ENCODE results near the gene COL27A1.

The COL27A1 gene

DNA sequence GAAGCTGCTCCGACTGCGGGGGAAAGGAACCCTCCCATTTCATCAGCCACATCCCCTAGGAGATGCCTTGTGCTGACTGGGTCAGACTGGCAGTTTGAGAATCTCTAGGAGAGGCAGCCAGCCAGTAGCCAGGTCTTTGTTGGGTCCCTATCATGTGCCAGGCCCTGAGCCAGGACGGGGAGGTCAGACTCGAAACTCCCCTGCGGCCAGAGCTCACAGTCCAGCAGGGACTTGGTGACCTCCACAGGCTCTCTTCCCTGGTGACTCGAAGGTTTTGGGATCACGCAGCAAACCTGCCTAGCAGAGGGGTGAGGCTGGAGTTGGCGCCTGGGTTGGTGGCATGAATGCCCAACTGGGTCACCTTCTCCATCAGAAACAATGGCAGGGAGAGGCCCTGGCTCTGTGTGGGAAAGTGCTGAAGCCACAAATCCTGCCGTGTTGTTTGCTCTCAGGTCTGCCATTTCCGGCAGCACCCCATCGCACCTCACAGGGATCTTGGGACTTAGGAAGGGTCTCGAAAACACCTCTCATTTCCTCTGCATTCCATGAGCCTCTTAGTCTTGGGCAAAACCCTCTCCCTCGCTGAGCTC, 153.1 kb downstream of the COL27A1 start:
- no peaks in the 10 kb centered on the region for H3K27me3 ChIP-seq (ENCODE audit: control insufficient read depth, insufficient read depth, low read length)
- H3K9me3 ChIP-seq (ENCODE audit: control insufficient read depth, low read length) = no peaks in the 10 kb centered on the region
- no peaks in the 10 kb centered on the region for H3K4me1 ChIP-seq
- no peak overlapping the region for H3K9ac ChIP-seq
- H2AFZ ChIP-seq = no peak overlapping the region
- H3K27ac ChIP-seq = no peak overlapping the region
- H3K79me2 ChIP-seq = no peaks in the 10 kb centered on the region
- no peak overlapping the region for H3K4me3 ChIP-seq (ENCODE audit: low read depth, low read length)
- H3K4me2 ChIP-seq (ENCODE audit: low read length) = no peak overlapping the region
- TF ChIP-seq, protein P1, sequence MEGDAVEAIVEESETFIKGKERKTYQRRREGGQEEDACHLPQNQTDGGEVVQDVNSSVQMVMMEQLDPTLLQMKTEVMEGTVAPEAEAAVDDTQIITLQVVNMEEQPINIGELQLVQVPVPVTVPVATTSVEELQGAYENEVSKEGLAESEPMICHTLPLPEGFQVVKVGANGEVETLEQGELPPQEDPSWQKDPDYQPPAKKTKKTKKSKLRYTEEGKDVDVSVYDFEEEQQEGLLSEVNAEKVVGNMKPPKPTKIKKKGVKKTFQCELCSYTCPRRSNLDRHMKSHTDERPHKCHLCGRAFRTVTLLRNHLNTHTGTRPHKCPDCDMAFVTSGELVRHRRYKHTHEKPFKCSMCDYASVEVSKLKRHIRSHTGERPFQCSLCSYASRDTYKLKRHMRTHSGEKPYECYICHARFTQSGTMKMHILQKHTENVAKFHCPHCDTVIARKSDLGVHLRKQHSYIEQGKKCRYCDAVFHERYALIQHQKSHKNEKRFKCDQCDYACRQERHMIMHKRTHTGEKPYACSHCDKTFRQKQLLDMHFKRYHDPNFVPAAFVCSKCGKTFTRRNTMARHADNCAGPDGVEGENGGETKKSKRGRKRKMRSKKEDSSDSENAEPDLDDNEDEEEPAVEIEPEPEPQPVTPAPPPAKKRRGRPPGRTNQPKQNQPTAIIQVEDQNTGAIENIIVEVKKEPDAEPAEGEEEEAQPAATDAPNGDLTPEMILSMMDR (IDR thresholded peaks at IDR 0.05) = no peak
- no peaks in the 10 kb centered on the region for H3K36me3 ChIP-seq (ENCODE audit: control insufficient read depth, insufficient read depth, low read length)

DNA sequence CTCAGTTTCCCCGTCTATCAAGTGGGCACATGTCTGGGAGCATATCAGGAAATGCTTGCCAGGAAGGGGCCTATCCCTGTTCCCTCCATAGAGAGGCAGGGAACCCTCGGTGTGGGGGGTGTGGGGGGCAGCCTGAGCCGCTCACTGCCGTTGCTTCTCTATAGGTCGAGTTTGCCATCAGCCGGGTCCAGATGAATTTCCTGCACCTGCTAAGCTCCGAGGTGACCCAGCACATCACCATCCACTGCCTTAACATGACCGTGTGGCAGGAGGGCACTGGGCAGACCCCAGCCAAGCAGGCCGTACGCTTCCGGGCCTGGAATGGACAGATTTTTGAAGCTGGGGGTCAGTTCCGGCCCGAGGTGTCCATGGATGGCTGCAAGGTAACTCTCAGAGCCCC, 153.8 kb downstream of the COL27A1 start:
- Histone ChIP-seq H2AFZ (no peak overlapping the region), H3K27ac (no peak overlapping the region), H3K9me3 (ENCODE audit: control insufficient read depth, low read length) (no peaks in the 10 kb centered on the region), H3K4me3 (ENCODE audit: low read depth, low read length) (no peak overlapping the region), H3K79me2 (no peaks in the 10 kb centered on the region), H3K4me1 (no peaks in the 10 kb centered on the region), H3K4me2 (ENCODE audit: low read length) (no peak overlapping the region), H3K9ac (no peak overlapping the region), H3K36me3 (ENCODE audit: control insufficient read depth, insufficient read depth, low read length) (no peaks in the 10 kb centered on the region), H3K27me3 (ENCODE audit: control insufficient read depth, insufficient read depth, low read length) (no peaks in the 10 kb centered on the region)
- TF ChIP-seq, protein P1 (IDR thresholded peaks at IDR 0.05) = no peak

DNA sequence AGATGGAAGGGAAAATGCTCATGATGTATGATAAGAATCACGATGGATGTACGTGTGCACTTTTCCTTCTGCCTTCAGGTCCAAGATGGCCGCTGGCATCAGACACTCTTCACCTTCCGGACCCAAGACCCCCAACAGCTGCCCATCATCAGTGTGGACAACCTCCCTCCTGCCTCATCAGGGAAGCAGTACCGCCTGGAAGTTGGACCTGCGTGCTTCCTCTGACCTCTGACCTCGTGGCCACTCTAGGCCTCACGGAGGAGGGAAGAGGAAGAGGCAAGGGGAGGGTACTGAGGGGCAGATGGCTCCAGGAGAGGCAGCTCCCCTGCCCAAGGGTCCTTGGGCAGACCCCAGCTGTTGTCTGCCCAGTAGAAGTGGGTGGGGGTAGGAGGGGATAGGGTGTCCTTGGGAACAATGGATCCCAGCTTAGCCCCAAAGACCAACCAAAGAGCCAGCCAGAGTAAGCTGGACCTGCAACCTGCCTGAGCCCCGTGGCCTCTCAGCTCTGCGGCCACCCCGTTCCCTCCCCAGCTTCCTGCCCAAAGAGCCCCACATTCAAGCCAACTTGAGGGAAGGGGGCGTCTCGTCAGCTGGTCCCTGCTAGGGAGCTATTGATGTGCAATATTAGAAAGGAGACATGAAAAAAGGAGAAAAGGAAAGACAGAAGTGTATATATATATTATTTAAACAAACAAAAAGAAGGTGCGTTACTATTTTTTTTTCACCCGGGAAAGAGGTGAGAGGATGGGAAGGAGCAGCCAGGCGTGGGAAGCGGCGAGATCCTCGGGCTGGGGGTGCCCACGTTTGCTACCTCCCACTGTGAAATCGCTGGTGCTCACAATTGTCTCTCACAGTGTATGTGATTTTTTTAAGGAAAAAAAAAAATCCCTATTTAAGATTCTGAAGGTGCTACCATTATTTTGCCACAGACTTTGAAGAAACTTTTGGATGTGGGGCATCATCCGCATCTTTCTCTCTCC, 155.4 kb downstream of the COL27A1 start:
- Histone ChIP-seq H3K27me3 (ENCODE audit: control insufficient read depth, insufficient read depth, low read length) (no peaks in the 10 kb centered on the region), H3K79me2 (no peaks in the 10 kb centered on the region), H3K36me3 (ENCODE audit: control insufficient read depth, insufficient read depth, low read length) (no peaks in the 10 kb centered on the region), H3K4me2 (ENCODE audit: low read length) (no peak overlapping the region), H2AFZ (no peak overlapping the region), H3K9me3 (ENCODE audit: control insufficient read depth, low read length) (no peaks in the 10 kb centered on the region), H3K4me1 (no peaks in the 10 kb centered on the region), H3K27ac (no peak overlapping the region), H3K4me3 (ENCODE audit: low read depth, low read length) (no peak overlapping the region), H3K9ac (no peak overlapping the region)
- TF ChIP-seq, protein P1 (IDR thresholded peaks at IDR 0.05) = no peak

DNA sequence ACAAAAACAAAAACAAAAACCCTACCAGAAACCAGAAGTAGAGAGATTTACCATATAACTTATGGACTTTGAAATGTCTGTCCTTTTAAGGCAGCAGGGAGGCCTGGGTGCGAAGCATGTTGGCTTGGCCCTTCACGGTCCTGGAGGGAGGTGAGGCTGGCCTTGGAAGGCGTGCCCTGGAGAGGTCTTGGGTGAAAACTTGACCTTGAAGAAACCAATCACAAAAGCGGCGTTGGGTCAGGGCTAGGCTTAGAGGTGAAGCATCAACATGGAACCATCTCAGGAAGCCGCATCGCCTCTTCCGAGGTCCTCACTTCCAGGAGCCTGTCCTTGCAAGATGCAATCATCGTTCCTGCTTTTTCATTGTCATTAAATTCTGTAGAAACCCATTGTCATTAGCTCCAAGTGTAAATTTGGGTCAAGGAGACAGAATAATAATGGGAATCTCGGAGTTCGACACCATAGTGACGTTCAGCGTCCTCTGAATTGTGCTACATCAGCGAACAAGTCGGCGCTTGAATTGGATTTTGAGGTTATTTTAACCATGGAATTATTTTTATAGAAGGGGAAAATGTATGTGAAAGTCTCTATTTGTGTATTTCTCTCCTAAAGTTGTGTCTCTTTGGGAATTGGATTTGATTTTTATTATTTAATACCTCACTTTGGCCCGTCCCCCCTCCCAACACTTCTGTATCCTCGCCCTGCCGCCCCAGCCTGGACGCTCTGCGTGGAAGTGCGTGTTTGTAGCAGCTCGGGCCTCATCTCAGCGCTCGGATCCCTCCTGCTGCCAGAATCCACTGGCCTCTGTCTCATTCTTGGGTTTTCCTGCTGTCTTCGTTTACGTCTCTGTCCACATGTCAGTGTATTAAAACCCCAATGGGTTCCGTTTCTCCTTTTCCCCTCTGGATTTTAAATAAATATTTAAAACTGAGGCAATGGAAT, 156.5 kb downstream of the COL27A1 start:
- TF ChIP-seq, protein P1 (IDR thresholded peaks at IDR 0.05) = no peak
- Histone ChIP-seq H3K27ac (no peak overlapping the region), H3K4me1 (no peaks in the 10 kb centered on the region), H2AFZ (no peak overlapping the region), H3K9me3 (ENCODE audit: control insufficient read depth, low read length) (no peaks in the 10 kb centered on the region), H3K27me3 (ENCODE audit: control insufficient read depth, insufficient read depth, low read length) (no peaks in the 10 kb centered on the region), H3K4me2 (ENCODE audit: low read length) (no peak overlapping the region), H3K4me3 (ENCODE audit: low read depth, low read length) (no peak overlapping the region), H3K9ac (no peak overlapping the region), H3K36me3 (ENCODE audit: control insufficient read depth, insufficient read depth, low read length) (no peaks in the 10 kb centered on the region), H3K79me2 (no peaks in the 10 kb centered on the region)

Data from parathyroid adenoma (tissue), 2 donors.